ENCODE data around the gene JMJD1C. TPM values are rescaled to one million over a fixed set of nuclear protein-coding genes. Genes with fewer than 3 reads are reported as not detected.

The JMJD1C gene
- total RNA-seq, 1 donor from 2014 or later = 105 TPM

DNA sequence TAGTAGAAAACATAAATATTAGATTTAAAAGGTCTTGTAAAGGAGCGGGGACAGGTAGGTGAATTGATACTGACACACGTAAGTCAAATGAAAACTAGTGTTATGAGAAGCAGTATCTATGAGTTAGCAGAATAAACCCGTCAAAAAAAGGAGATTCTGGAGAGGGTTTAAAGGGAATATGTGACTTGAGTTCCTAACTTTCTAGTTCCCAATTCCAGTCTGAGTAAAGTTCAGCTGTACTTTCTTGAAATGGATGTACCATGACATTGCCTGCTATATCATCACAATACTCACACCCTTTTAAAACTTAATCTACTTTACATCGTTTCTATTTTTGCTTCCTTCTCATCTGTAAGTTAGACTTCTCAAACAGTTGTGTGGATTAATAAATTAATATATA, 210.5 kb downstream of the JMJD1C start:
- no peak for DNase-seq (ENCODE audit: extremely low spot score in 2 of 2)
- Histone ChIP-seq H3K27me3 (no peaks in the 10 kb centered on the region), H3K36me3 (no peaks in the 10 kb centered on the region), H3K27ac (no peak overlapping the region), H3K9me3 (no peaks in the 10 kb centered on the region), H3K4me1 (peaks cover 67% of the 10 kb centered on the region), H3K4me3 (no peak overlapping the region)
- TF ChIP-seq POLR2AphosphoS5 (IDR thresholded peaks at IDR 0.05; ENCODE audit: insufficient read depth in 1 of 2, low read depth in 1 of 2) (no peak), POLR2A (IDR thresholded peaks at IDR 0.05) (no peak), CTCF (IDR thresholded peaks at IDR 0.05) (no peak)
- intact Hi-C loops (cut with DNase I) = no loop called here

GRCh38 chr10:63253040-63253439, 212.7 kb downstream of the JMJD1C start:
- peaks cover 0 to 4% of the 10 kb centered on the region in 2 donors for H3K36me3 ChIP-seq
- no peak overlapping the region for H3K4me3 ChIP-seq
- peaks cover 52% of the 10 kb centered on the region for H3K4me1 ChIP-seq
- intact Hi-C loops (cut with DNase I) = no loop called here
- H3K27ac ChIP-seq = no peak overlapping the region
- TF ChIP-seq CTCF (IDR thresholded peaks at IDR 0.05) = no peak
- TF ChIP-seq POLR2A (IDR thresholded peaks at IDR 0.05) = no peak
- TF ChIP-seq POLR2AphosphoS5 (IDR thresholded peaks at IDR 0.05; ENCODE audit: insufficient read depth in 1 of 2, low read depth in 1 of 2) = no peak
- H3K9me3 ChIP-seq = no peaks in the 10 kb centered on the region
- H3K27me3 ChIP-seq = no peaks in the 10 kb centered on the region
- no peak for DNase-seq (ENCODE audit: extremely low spot score in 2 of 2)

DNA sequence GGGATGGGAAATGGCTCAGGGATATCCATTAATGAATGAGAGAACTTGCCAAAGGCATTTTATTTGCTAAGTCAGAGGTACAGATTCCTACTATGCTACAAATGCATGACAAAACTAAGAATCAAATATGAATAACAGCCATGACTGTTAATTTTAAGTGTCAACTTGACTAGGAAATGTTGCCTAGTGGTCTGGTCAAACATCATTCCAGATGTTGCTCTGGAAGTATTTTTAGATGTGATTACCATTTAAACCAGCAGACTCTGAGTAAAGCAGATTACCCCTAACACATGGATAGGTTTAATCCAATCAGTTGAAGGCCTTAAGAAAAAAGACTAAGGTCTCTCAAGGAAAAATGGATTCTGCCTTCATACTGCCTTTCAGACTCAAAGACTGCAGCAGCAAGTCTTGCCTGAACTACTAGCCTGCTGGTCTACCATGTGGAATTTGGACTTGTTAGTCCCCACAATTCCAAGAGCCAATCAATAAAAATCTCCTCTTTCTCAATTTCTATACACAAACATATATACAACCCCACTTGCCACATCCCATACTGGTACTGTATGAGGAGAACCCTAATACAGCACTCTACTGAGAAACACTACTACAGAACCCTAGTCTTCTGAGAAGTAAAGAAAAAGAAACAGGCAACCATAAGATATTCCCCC, 213.5 kb downstream of the JMJD1C start:
- H3K36me3 ChIP-seq = peaks cover 0 to 4% of the 10 kb centered on the region in 2 donors
- TF ChIP-seq CTCF (IDR thresholded peaks at IDR 0.05) (no peak), POLR2AphosphoS5 (IDR thresholded peaks at IDR 0.05; ENCODE audit: insufficient read depth in 1 of 2, low read depth in 1 of 2) (no peak), POLR2A (IDR thresholded peaks at IDR 0.05) (no peak)
- H3K9me3 ChIP-seq = no peaks in the 10 kb centered on the region
- H3K27me3 ChIP-seq = no peaks in the 10 kb centered on the region
- intact Hi-C loops (cut with DNase I) = no loop called here
- peaks cover 48% of the 10 kb centered on the region for H3K4me1 ChIP-seq
- H3K4me3 ChIP-seq = no peak overlapping the region
- H3K27ac ChIP-seq = no peak overlapping the region
- DNase-seq (ENCODE audit: extremely low spot score in 2 of 2) = no peak

DNA sequence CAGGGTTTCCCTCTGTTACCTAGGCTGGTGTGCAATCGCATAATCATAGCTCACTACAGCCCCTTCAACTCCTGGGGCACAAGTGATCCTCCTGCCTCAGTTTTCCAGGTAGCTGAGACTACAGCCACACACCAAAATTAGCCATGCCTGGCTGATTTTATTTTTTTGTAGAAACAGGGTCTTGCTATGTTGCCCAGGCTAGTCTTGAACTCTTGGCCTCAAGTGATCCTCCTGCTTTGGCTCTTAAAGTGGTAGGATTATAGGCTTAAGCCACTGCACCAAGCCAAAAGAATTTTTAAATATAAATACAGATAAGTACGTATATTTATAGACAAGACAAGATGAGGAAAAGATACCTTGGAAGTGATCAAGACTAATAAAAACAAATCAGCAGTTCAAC, 215.7 kb downstream of the JMJD1C start:
- H3K9me3 ChIP-seq = no peaks in the 10 kb centered on the region
- no peak overlapping the region for H3K4me3 ChIP-seq
- DNase-seq (ENCODE audit: extremely low spot score in 2 of 2) = no peak
- H3K4me1 ChIP-seq = peaks cover 34% of the 10 kb centered on the region
- no peaks in the 10 kb centered on the region for H3K27me3 ChIP-seq
- no peak overlapping the region for H3K27ac ChIP-seq
- intact Hi-C loops (cut with DNase I) = no loop called here
- peaks cover 0 to 4% of the 10 kb centered on the region in 2 donors for H3K36me3 ChIP-seq
- TF ChIP-seq POLR2AphosphoS5 (IDR thresholded peaks at IDR 0.05; ENCODE audit: insufficient read depth in 1 of 2, low read depth in 1 of 2) (no peak), CTCF (IDR thresholded peaks at IDR 0.05) (no peak), POLR2A (IDR thresholded peaks at IDR 0.05) (no peak)

GRCh38 chr10:63247771-63248170, 218.0 kb downstream of the JMJD1C start:
- H3K27me3 ChIP-seq = no peaks in the 10 kb centered on the region
- H3K4me1 ChIP-seq = peaks cover 39% of the 10 kb centered on the region
- no peak overlapping the region for H3K27ac ChIP-seq
- no peak for DNase-seq (ENCODE audit: extremely low spot score in 2 of 2)
- no peak overlapping the region for H3K4me3 ChIP-seq
- intact Hi-C loops (cut with DNase I) = no loop called here
- peaks cover 0 to 4% of the 10 kb centered on the region in 2 donors for H3K36me3 ChIP-seq
- no peak for TF ChIP-seq CTCF (IDR thresholded peaks at IDR 0.05)
- TF ChIP-seq POLR2A (IDR thresholded peaks at IDR 0.05) = no peak
- TF ChIP-seq POLR2AphosphoS5 (IDR thresholded peaks at IDR 0.05; ENCODE audit: insufficient read depth in 1 of 2, low read depth in 1 of 2) = no peak
- H3K9me3 ChIP-seq = no peaks in the 10 kb centered on the region
